ENCODE results near the gene RCOR3. TPM values are rescaled to one million over a fixed set of nuclear protein-coding genes. Genes with fewer than 3 reads are reported as not detected.

The RCOR3 gene
- total RNA-seq (2014; rRNA removed; shearing (Covaris generic)): 27.0 and 27.4 TPM in 2 replicates

GRCh38 chr1:211258756-211259637, at the start of gene RCOR3:
RCOR3 (plus strand) TSS chr1:211259366; CDS start chr1:211259561, 195 bp downstream.

GRCh38 chr1:211326528-211327345, 67.6 kb downstream of the RCOR3 start, which contains the start of gene TRAF5:
TRAF5 (plus strand) TSS chr1:211326833; CDS start chr1:211353240, 26,407 bp downstream.

Other genes starting within 250 kb of the RCOR3 start
- gene KCNH1, start 125.2 kb upstream of the RCOR3 start, total RNA-seq (2014; rRNA removed; shearing (Covaris generic)): 2.0 and 2.8 TPM in 2 replicates
- 7.7 and 9.0 TPM in 2 replicates for gene TRAF5, start 67.5 kb downstream of the RCOR3 start, total RNA-seq (2014; rRNA removed; shearing (Covaris generic))
- gene RD3, start 232.8 kb downstream of the RCOR3 start, total RNA-seq (2014; rRNA removed; shearing (Covaris generic)): not detected in 2 replicates

All from A375 (cell line).